ENCODE data around the gene TTLL9. TPM values are rescaled to one million over a fixed set of nuclear protein-coding genes. Genes with fewer than 3 reads are reported as not detected.

Gene TTLL9
- total RNA-seq, 1 donor from 2014 or later, result 3.4 TPM

- peaks cover 13% of the 10 kb centered on the region for H3K4me1 Mint-ChIP-seq (ENCODE audit: unreplicated experiment)
- TF ChIP-seq CTCF (conservative IDR thresholded peaks at IDR 0.05), result no peak
- no peak for DNase-seq (ENCODE audit: extremely low spot score, unreplicated experiment)
- H3K36me3 Mint-ChIP-seq, result no peaks in the 10 kb centered on the region
- H3K27me3 Mint-ChIP-seq, result peaks cover 55% of the 10 kb centered on the region
- peak overlapping the region; percentile 61 for H3K4me3 Mint-ChIP-seq
- no peaks in the 10 kb centered on the region for H3K9me3 Mint-ChIP-seq
- no peak overlapping the region for H3K27ac Mint-ChIP-seq
These were observed 2.0 kb downstream of the TTLL9 start for GRCh38 chr20:31872406-31872805.

- DNase-seq (ENCODE audit: extremely low spot score, unreplicated experiment), result no peak
- H3K27ac Mint-ChIP-seq, result no peak overlapping the region
- peaks cover 34% of the 10 kb centered on the region for H3K27me3 Mint-ChIP-seq
- TF ChIP-seq CTCF (conservative IDR thresholded peaks at IDR 0.05), result no peak
- no peak overlapping the region for H3K4me3 Mint-ChIP-seq
- peaks cover 3% of the 10 kb centered on the region for H3K4me1 Mint-ChIP-seq (ENCODE audit: unreplicated experiment)
- no peaks in the 10 kb centered on the region for H3K36me3 Mint-ChIP-seq
- H3K9me3 Mint-ChIP-seq, result no peaks in the 10 kb centered on the region
These were observed 5.2 kb downstream of the TTLL9 start for GRCh38 chr20:31875671-31876070.

GRCh38 chr20:31877684-31878083 is 7.2 kb downstream of the TTLL9 start:
- Mint-ChIP-seq H3K4me3 (no peak overlapping the region), H3K36me3 (no peaks in the 10 kb centered on the region), H3K4me1 (ENCODE audit: unreplicated experiment) (peaks cover 3% of the 10 kb centered on the region), H3K9me3 (no peaks in the 10 kb centered on the region), H3K27me3 (peaks cover 18% of the 10 kb centered on the region), H3K27ac (no peak overlapping the region)
- no peak for DNase-seq (ENCODE audit: extremely low spot score, unreplicated experiment)
- no peak for TF ChIP-seq CTCF (conservative IDR thresholded peaks at IDR 0.05)

GRCh38 chr20:31879143-31879987 is 8.9 kb downstream of the TTLL9 start:
- Mint-ChIP-seq H3K9me3 (no peaks in the 10 kb centered on the region), H3K36me3 (no peaks in the 10 kb centered on the region), H3K4me1 (ENCODE audit: unreplicated experiment) (peaks cover 3% of the 10 kb centered on the region), H3K27me3 (peaks cover 11% of the 10 kb centered on the region), H3K4me3 (peak overlapping the region; percentile 98), H3K27ac (peak overlapping the region; percentile 96)
- peak; percentile 97 for DNase-seq (ENCODE audit: extremely low spot score, unreplicated experiment)
- peak; percentile 23 for TF ChIP-seq CTCF (conservative IDR thresholded peaks at IDR 0.05)

GRCh38 chr20:31881945-31882344 is 11.5 kb downstream of the TTLL9 start:
- DNase-seq (ENCODE audit: extremely low spot score, unreplicated experiment), result no peak
- no peak overlapping the region for H3K4me3 Mint-ChIP-seq
- no peaks in the 10 kb centered on the region for H3K9me3 Mint-ChIP-seq
- H3K27me3 Mint-ChIP-seq, result peaks cover 9% of the 10 kb centered on the region
- no peak for TF ChIP-seq CTCF (conservative IDR thresholded peaks at IDR 0.05)
- H3K36me3 Mint-ChIP-seq, result no peaks in the 10 kb centered on the region
- peaks cover 3% of the 10 kb centered on the region for H3K4me1 Mint-ChIP-seq (ENCODE audit: unreplicated experiment)
- H3K27ac Mint-ChIP-seq, result no peak overlapping the region
